Measurements from ENCODE around the gene SYTL3. TPM values are rescaled to one million over a fixed set of nuclear protein-coding genes. Genes with fewer than 3 reads are reported as not detected.
A peak's percentile ranks its signal among the peaks of the same experiment; 100 is the strongest.

Gene SYTL3
- total RNA-seq, 1 donor from 2014 or later, result 8.7 TPM

DNA sequence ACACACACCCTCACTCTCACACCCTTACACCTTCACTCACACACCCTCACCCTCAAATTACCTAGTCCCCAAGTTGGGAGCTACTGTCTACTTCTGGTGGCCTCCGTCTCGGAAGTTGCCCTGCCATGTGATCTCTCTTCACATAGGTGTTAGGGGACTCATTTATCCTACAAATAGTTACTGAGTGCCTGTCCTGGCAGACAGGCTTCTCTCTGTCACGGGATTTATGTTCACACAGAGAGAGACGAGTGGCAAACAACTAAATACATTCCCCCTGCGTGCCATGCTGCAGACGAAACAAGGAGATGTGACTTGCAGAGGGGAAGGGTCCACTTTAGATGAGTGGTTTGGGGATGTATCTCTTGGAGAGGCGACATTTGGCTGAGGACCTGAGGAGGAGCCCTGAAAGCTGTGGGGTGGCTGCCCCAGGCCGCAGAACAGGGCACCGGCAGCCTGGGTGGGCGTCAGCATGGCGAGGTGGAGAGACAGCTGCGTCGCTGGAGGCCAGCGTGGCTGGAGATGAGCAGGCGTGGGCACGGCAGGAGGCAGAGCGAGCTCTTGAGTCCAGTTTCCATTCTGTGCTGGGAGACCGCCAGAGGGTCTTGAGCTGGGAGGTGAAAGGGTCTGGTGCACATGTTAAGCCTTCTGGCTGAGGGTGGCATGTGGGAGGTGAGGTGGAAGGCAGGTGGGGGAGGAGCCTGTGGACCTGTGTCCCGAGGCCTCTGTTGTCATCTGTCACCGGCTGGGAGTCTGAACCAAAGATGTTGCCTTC lies 22.5 kb upstream of the SYTL3 start:
- Histone ChIP-seq H3K4me1 (peaks cover 18% of the 10 kb centered on the region), H3K27ac (no peak overlapping the region), H3K36me3 (peaks cover 54% of the 10 kb centered on the region), H3K9me3 (no peaks in the 10 kb centered on the region), H3K27me3 (no peaks in the 10 kb centered on the region), H3K4me3 (no peak overlapping the region)
- ATAC-seq (no peak), DNase-seq (peak; percentile 42)
- TF ChIP-seq, protein P1, sequence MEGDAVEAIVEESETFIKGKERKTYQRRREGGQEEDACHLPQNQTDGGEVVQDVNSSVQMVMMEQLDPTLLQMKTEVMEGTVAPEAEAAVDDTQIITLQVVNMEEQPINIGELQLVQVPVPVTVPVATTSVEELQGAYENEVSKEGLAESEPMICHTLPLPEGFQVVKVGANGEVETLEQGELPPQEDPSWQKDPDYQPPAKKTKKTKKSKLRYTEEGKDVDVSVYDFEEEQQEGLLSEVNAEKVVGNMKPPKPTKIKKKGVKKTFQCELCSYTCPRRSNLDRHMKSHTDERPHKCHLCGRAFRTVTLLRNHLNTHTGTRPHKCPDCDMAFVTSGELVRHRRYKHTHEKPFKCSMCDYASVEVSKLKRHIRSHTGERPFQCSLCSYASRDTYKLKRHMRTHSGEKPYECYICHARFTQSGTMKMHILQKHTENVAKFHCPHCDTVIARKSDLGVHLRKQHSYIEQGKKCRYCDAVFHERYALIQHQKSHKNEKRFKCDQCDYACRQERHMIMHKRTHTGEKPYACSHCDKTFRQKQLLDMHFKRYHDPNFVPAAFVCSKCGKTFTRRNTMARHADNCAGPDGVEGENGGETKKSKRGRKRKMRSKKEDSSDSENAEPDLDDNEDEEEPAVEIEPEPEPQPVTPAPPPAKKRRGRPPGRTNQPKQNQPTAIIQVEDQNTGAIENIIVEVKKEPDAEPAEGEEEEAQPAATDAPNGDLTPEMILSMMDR (IDR thresholded peaks at IDR 0.05), result no peak
- intact Hi-C loops (cut with DNase I), result no loop called here

DNA sequence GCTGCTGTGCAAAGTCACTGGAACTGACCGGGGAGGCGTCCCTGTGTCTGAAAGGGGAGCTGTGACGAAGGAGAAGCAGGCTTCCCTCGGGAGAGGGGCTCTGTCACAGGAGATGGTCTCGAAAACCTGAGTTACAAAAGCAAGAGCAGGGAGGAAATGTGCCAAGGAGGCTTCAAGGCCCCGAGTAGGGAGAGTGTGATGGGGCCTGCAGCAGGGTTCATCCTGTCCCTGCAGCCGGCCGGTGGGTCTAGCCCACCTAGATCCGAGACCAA lies 22.0 kb upstream of the SYTL3 start:
- no peak for ATAC-seq
- Histone ChIP-seq H3K27ac (no peak overlapping the region), H3K4me1 (peaks cover 19% of the 10 kb centered on the region), H3K9me3 (no peaks in the 10 kb centered on the region), H3K4me3 (no peak overlapping the region), H3K36me3 (peaks cover 50% of the 10 kb centered on the region), H3K27me3 (no peaks in the 10 kb centered on the region)
- intact Hi-C loops (cut with DNase I), result no loop called here
- TF ChIP-seq, protein P1 (IDR thresholded peaks at IDR 0.05), result no peak
- peak; percentile 44 for DNase-seq

DNA sequence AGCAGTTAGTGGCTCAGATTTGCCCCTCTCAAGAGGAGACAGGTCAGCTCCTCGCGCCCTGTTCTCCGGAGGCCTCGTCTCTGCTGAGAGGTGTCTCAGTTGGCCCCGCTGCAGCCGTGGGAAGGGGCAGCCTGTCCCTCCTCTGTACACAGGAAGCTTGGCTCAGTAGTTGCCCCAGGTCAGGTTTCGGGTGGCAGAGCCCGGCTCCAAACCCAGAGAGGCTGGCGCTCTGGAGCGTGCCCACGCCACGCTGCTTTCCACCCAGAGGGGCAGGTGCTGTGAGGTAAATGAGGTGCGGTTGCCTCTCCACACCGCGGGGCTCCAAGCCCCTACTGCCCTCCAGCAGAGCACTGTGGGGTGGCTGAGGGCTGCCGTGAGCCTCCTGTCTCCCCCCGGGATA lies 21.3 kb upstream of the SYTL3 start:
- Histone ChIP-seq H3K4me1 (peaks cover 19% of the 10 kb centered on the region), H3K27me3 (no peaks in the 10 kb centered on the region), H3K4me3 (no peak overlapping the region), H3K27ac (no peak overlapping the region), H3K9me3 (no peaks in the 10 kb centered on the region), H3K36me3 (peaks cover 55% of the 10 kb centered on the region)
- DNase-seq (peak; percentile 51), ATAC-seq (no peak)
- TF ChIP-seq, protein P1 (IDR thresholded peaks at IDR 0.05), result no peak
- intact Hi-C loops (cut with DNase I), result no loop called here

DNA sequence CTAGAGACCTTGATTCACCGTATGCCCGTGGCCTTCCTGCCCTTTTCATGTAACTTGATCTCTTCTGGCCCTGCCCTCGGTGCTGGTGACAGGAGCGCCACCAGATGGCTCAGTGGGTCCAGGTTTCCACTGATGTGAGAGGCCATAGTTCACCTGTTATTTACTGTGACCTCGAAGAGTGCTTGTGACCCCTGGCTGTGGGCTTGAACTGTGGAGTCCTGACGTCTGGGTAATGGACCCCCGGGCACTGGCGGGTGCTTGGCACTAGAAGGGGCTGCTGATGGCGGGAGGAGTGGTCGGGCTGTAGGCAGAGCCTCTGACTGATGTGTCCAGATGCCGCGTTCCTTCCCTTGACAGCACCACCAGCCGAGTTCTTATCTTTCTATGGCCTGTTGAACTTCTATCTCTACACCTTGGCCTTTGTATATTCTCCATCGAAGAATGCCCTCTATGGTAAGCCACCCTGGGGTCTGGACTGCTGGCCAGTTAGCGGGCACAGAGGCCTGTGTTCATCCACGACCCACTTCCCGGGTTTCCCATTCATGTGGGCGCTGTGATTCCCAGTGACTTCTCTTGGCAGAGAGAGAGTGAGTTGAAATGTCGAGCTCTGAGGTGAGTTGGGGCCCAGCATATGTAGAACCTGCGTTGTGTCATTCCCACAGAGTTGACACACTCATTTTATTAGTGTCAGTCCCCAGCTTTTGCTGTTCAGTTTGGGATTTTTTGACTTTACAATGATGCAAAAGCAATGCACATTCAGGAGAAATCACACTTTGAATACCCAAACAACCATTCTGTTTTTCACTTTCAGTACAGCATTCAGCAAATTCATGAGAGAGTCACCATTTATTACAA lies 20.3 kb upstream of the SYTL3 start:
- Histone ChIP-seq H3K27ac (no peak overlapping the region), H3K4me3 (no peak overlapping the region), H3K4me1 (peaks cover 19% of the 10 kb centered on the region), H3K9me3 (no peaks in the 10 kb centered on the region), H3K36me3 (peaks cover 62% of the 10 kb centered on the region), H3K27me3 (no peaks in the 10 kb centered on the region)
- DNase-seq (peak; percentile 63), ATAC-seq (peak; percentile 3)
- TF ChIP-seq, protein P1 (IDR thresholded peaks at IDR 0.05), result peak; percentile 17
- intact Hi-C loops (cut with DNase I), result no loop called here

DNA sequence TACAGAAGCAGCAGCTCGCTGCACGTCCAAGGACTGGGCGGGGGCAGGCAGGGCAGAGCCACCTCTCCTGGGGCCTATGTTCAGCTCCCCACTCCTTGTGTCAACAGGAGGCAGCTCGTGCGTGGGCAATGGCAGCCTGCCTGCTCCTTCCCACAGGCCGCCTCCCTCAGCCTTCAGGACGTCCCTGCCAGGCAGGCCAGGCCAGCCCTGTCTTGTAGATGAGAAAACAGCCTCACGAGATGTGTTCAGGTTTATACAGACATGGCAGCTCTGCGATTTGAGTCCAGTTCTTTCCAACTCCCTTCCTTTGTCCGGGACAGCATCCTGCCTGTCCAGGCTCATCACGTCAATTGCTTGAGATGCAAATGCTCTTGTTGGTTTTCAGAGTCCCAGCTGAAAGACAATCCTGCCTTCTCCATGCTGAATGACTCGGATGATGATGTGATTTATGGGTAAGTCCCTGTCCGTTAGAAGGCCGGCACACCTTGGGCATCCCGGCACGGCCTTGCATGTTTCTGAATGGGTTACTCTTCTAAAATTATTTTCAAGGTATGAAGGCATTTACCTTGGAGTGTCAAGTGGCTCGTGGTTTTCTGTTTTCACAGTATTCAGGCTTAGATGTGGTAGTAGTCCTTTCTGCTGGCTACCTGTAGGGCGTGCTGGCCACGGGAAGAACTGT lies 18.8 kb upstream of the SYTL3 start:
- intact Hi-C loops (cut with DNase I), result no loop called here
- peaks cover 19% of the 10 kb centered on the region for H3K4me1 ChIP-seq
- H3K4me3 ChIP-seq, result no peak overlapping the region
- TF ChIP-seq, protein P1 (IDR thresholded peaks at IDR 0.05), result no peak
- H3K27me3 ChIP-seq, result no peaks in the 10 kb centered on the region
- peak overlapping the region; percentile 48 for H3K27ac ChIP-seq
- DNase-seq, result peak; percentile 71
- peaks cover 64% of the 10 kb centered on the region for H3K36me3 ChIP-seq
- no peaks in the 10 kb centered on the region for H3K9me3 ChIP-seq
- ATAC-seq, result peak; percentile 39
